H9 (cell line): ENCODE results near the gene GLP2R. TPM values are rescaled to one million over a fixed set of nuclear protein-coding genes. Genes with fewer than 3 reads are reported as not detected.

Experiments
- DNase-seq: peaks from one replicate; pipeline ENCODE4 v3.0.0-alpha.2; 2017
- H2AFZ ChIP-seq: one replicate; pipeline ENCODE4 v1.6.1; 2013; ENCODE audit warnings: mild to moderate bottlenecking, low read length, control low read depth, moderate library complexity
- H2AK5ac ChIP-seq: 2 replicates; pipeline ENCODE4 v1.6.1; 2013; ENCODE audit warnings: low read length, control low read depth, mixed read lengths; ENCODE audit not compliant: insufficient read length
- H2BK120ac ChIP-seq: one replicate; pipeline ENCODE4 v1.6.1; 2013; ENCODE audit warnings: low read depth, mild to moderate bottlenecking, low read length, control low read depth, inconsistent platforms; ENCODE audit not compliant: poor library complexity, severe bottlenecking
- H2BK12ac ChIP-seq: 2 replicates; pipeline ENCODE4 v1.6.1; 2013; ENCODE audit warnings: low read length, control low read depth, mixed read lengths, low read depth; ENCODE audit not compliant: insufficient read length
- H2BK15ac ChIP-seq: 2 replicates; pipeline ENCODE4 v1.6.1; 2013; ENCODE audit warnings: low read depth, low read length, control low read depth
- H2BK20ac ChIP-seq: one replicate; pipeline ENCODE4 v1.6.1; 2013; ENCODE audit warnings: low read depth, mild to moderate bottlenecking, low read length, control low read depth, inconsistent platforms; ENCODE audit not compliant: poor library complexity, severe bottlenecking
- H2BK5ac ChIP-seq: 2 replicates; pipeline ENCODE4 v1.6.1; 2013; ENCODE audit warnings: low read length, control low read depth, mixed read lengths; ENCODE audit not compliant: insufficient read length
- H3K14ac ChIP-seq: 2 replicates; pipeline ENCODE4 v1.6.1; 2013; ENCODE audit warnings: low read length, control low read depth; ENCODE audit not compliant: insufficient read depth
- H3K18ac ChIP-seq: 2 replicates; pipeline ENCODE4 v1.6.1; 2013; ENCODE audit warnings: low read depth, mild to moderate bottlenecking, mixed read lengths, low read length, control low read depth; ENCODE audit not compliant: insufficient read length
- H3K23ac ChIP-seq: 2 replicates; pipeline ENCODE4 v1.6.1; 2013; ENCODE audit warnings: low read length, control low read depth, mixed read lengths, low read depth; ENCODE audit not compliant: insufficient read length
- H3K23me2 ChIP-seq: 2 replicates; pipeline ENCODE4 v1.6.1; 2013; ENCODE audit warnings: low read depth, mild to moderate bottlenecking, mixed read lengths, low read length, control low read depth; ENCODE audit not compliant: insufficient read length, poor library complexity, severe bottlenecking
- H3K27ac ChIP-seq: 2 replicates; pipeline ENCODE4 v1.5.1; 2013; ENCODE audit warnings: low read length, control low read depth, mixed read lengths, low read depth; ENCODE audit not compliant: insufficient read length
- H3K27me3 ChIP-seq: 2 replicates; pipeline ENCODE4 v1.6.1; 2013; ENCODE audit warnings: low read length, control low read depth, inconsistent platforms; ENCODE audit not compliant: insufficient read depth
- H3K4ac ChIP-seq: 2 replicates; pipeline ENCODE4 v1.6.1; 2013; ENCODE audit warnings: low read depth, mild to moderate bottlenecking, control low read depth, inconsistent platforms, low read length, moderate library complexity
- H3K4me1 ChIP-seq: 2 replicates; pipeline ENCODE4 v1.6.1; 2013; ENCODE audit warnings: low read length, control low read depth, inconsistent platforms; ENCODE audit not compliant: insufficient read depth
- H3K4me2 ChIP-seq: 2 replicates; pipeline ENCODE4 v1.6.1; 2013; ENCODE audit warnings: low read length, control low read depth, mixed read lengths; ENCODE audit not compliant: insufficient read length, insufficient read depth
- H3K56ac ChIP-seq: 2 replicates; pipeline ENCODE4 v1.6.1; 2013; ENCODE audit warnings: low read depth, mild to moderate bottlenecking, mixed read lengths, low read length, control low read depth; ENCODE audit not compliant: insufficient read length
- H3K79me1 ChIP-seq: 2 replicates; pipeline ENCODE4 v1.6.1; 2013; ENCODE audit warnings: low read depth, mild to moderate bottlenecking, moderate library complexity, low read length, control low read depth, inconsistent platforms; ENCODE audit not compliant: insufficient read depth, poor library complexity, severe bottlenecking
- H3K79me2 ChIP-seq: 2 replicates; pipeline ENCODE4 v1.6.1; 2013; ENCODE audit warnings: low read length, control low read depth, inconsistent platforms; ENCODE audit not compliant: insufficient read depth
- H3K9ac ChIP-seq: 2 replicates; pipeline ENCODE4 v1.6.1; 2013; ENCODE audit warnings: low read length, control low read depth, mixed read lengths; ENCODE audit not compliant: insufficient read length; ENCODE audit errors: extremely low read depth
- H3K9me3 ChIP-seq: one replicate; pipeline ENCODE4 v1.6.1; 2013; ENCODE audit warnings: low read depth, low read length, inconsistent platforms; ENCODE audit not compliant: control insufficient read depth
- H3T11ph ChIP-seq: one replicate; pipeline ENCODE4 v1.6.1; 2013; ENCODE audit warnings: mild to moderate bottlenecking, low read length, control low read depth, inconsistent platforms
- H4K20me1 ChIP-seq: one replicate; pipeline ENCODE4 v1.6.1; 2013; ENCODE audit not compliant: control insufficient read depth, insufficient read length, insufficient read depth
- H4K5ac ChIP-seq: 2 replicates; pipeline ENCODE4 v1.6.1; 2013; ENCODE audit warnings: low read depth, mild to moderate bottlenecking, mixed read lengths, low read length, control low read depth; ENCODE audit not compliant: insufficient read length
- H4K8ac ChIP-seq: replicated peaks from 2 replicates; pipeline ENCODE4 v1.6.1; 2013; ENCODE audit warnings: low read length, control low read depth, mixed read lengths, low read depth; ENCODE audit not compliant: insufficient read length
- H4K91ac ChIP-seq: 2 replicates; pipeline ENCODE4 v1.6.1; 2013; ENCODE audit warnings: low read depth, mild to moderate bottlenecking, moderate library complexity, mixed read lengths, low read length, control low read depth; ENCODE audit not compliant: insufficient read length
- H3K27ac Mint-ChIP-seq, 3 experiments: 2 replicates in 2 of 3; 3 replicates in 1 of 3; pipeline ENCODE4 v1.8.0; 2020 to 2021; ENCODE audit warnings: mixed read lengths in 3 of 3, mild to moderate bottlenecking in 1 of 3, moderate library complexity in 1 of 3
- H3K27me3 Mint-ChIP-seq: 2 replicates; pipeline ENCODE4 v1.8.0; 2021; ENCODE audit warnings: low read depth, mild to moderate bottlenecking, moderate library complexity, mixed read lengths
- H3K36me3 Mint-ChIP-seq, 3 experiments: 2 replicates in 2 of 3; 3 replicates in 1 of 3; pipeline ENCODE4 v1.8.0; 2020 to 2021; ENCODE audit warnings: low read depth in 3 of 3, mixed read lengths in 3 of 3; ENCODE audit not compliant: insufficient read depth in 1 of 3
- H3K4me1 Mint-ChIP-seq, 2 experiments: 2 replicates each; pipeline ENCODE4 v1.8.0; 2020; ENCODE audit warnings: mixed read lengths in 2 of 2
- H3K4me3 Mint-ChIP-seq, 2 experiments: 2 replicates in 1 of 2; 3 replicates in 1 of 2; pipeline ENCODE4 v1.8.0; 2020 to 2021; ENCODE audit warnings: mild to moderate bottlenecking in 2 of 2, mixed read lengths in 2 of 2, moderate library complexity in 1 of 2
- H3K9me3 Mint-ChIP-seq, 2 experiments: 2 replicates in 1 of 2; 3 replicates in 1 of 2; pipeline ENCODE4 v1.8.0; 2020; ENCODE audit warnings: mild to moderate bottlenecking in 2 of 2, mixed read lengths in 2 of 2, moderate library complexity in 1 of 2
- CTCF ChIP-seq: fragments of 200-600 bp; sonication (generic); conservative IDR thresholded peaks from 3 replicates; pipeline ENCODE4 v1.8.0; 2021; ENCODE audit warnings: antibody characterized with exemption, mild to moderate bottlenecking
- WGBS: extraction: QIAGEN DNeasy Blood & Tissue Kit; methylation state at CpG from one replicate; pipeline ENCODE4 v1.1.7; 2013; ENCODE audit warnings: missing lambda C conversion rate, low lambda C conversion rate, mixed read lengths; ENCODE audit not compliant: insufficient read length; ENCODE audit errors: extremely low coverage; 5-methylcytosine and 5-hydroxymethylcytosine counted together
- total RNA-seq: library from RNA; stranded (reverse); gene quantifications from 2 replicates; pipeline ENCODE4 v1.2.1, GENCODE V29; 2021

The GLP2R gene
- total RNA-seq, 1 experiment from 2014 or later: not detected

- Histone ChIP-seq H2BK120ac (no peak overlapping the region), H2BK5ac (no peak overlapping the region), H2BK12ac (no peak overlapping the region), H3K14ac (no peak overlapping the region), H3K27me3 (no peaks in the 10 kb centered on the region), H3K27ac (no peak overlapping the region), H2AK5ac (no peak overlapping the region), H3K56ac (no peak overlapping the region), H4K91ac (no peak overlapping the region), H2BK15ac (no peak overlapping the region), H4K8ac (no peak overlapping the region), H3K18ac (no peak overlapping the region), H3K23me2 (no peaks in the 10 kb centered on the region), H2BK20ac (no peak overlapping the region), H4K5ac (no peak overlapping the region), H3K4me2 (no peak overlapping the region), H3T11ph (no peak overlapping the region), H3K79me2 (no peaks in the 10 kb centered on the region), H4K20me1 (no peaks in the 10 kb centered on the region), H3K4ac (no peak overlapping the region), H3K4me1 (peaks cover 3% of the 10 kb centered on the region; the same call in 1 of the 2 replicates), H3K9ac (no peak overlapping the region), H3K79me1 (no peaks in the 10 kb centered on the region), H2AFZ (no peak overlapping the region), H3K9me3 (no peaks in the 10 kb centered on the region), H3K23ac (no peak overlapping the region)
- no peak for DNase-seq
- H3K27me3 Mint-ChIP-seq: peaks cover 2% of the 10 kb centered on the region; the same call in 1 of the 2 replicates
- no peak for TF ChIP-seq CTCF
- H3K4me3 Mint-ChIP-seq: peak overlapping the region in 1 of 2 experiments; percentile 7; a peak in 2 of 5 replicates
- no CpG with 5 or more reads among the region's 10 CpGs for WGBS
- H3K9me3 Mint-ChIP-seq: peaks cover 2 to 3% of the 10 kb centered on the region in 2 experiments; a peak in 3 of 5 replicates
- H3K27ac Mint-ChIP-seq: peak overlapping the region in 1 of 3 experiments; percentile 81; a peak in 2 of 7 replicates
- H3K36me3 Mint-ChIP-seq: no peaks in the 10 kb centered on the region; a peak in 1 of 7 replicates
- H3K4me1 Mint-ChIP-seq: peaks cover 4 to 6% of the 10 kb centered on the region in 2 experiments; a peak in 3 of 4 replicates
Measured at GRCh38 chr17:9816472-9816871, 9.3 kb upstream of the GLP2R start.
